ENCODE results near the gene DFFB.

- no peak for TF ChIP-seq CTCF (IDR thresholded peaks at IDR 0.05)
- TF ChIP-seq POLR2A (IDR thresholded peaks at IDR 0.05) = no peak
Observed at GRCh38 chr1:3825356-3825755, 31.9 kb upstream of the DFFB start.
